ENCODE results near the gene SMAP1. TPM values are rescaled to one million over a fixed set of nuclear protein-coding genes. Genes with fewer than 3 reads are reported as not detected.

Gene SMAP1
- polyA plus RNA-seq, 3 donors: 12.6 to 22.1 (median 20.3) TPM

- H3K4me3 ChIP-seq (replicated peaks in 1 of 3; ENCODE audit: low read depth in 2 of 3, low read length in 3 of 3): no peak overlapping the region
Observed at GRCh38 chr6:70724524-70724923, 56.8 kb downstream of the SMAP1 start.

DNA sequence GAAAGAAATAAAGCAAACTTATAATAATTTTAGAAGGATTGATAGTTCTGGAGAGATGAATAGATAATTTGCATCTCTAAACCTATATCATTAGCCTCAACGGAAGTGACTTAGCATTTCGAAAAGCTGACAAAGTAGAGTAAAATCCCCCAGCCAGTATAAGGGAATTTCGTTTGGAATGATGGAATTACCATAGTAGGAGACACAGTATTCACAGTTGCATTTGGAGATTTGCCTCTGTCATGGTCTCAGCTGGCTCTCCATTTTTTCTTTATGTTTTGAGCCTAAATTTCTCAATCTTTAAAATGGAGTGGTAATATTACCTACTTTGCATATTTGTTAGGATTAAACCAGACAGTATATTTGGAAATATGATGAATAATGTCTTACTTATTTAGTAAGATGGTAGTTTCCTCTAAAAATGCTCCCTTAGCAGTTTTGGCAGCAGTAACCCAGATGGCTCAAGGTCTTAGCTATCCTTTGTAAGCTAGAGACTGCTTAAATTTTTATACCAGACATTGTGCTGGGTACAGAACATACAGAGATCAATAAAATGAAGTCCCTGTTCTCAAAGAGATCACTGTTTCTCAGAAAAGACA is 58.2 kb downstream of the SMAP1 start:
- DNase-seq: no peak
- TF ChIP-seq, protein P1, sequence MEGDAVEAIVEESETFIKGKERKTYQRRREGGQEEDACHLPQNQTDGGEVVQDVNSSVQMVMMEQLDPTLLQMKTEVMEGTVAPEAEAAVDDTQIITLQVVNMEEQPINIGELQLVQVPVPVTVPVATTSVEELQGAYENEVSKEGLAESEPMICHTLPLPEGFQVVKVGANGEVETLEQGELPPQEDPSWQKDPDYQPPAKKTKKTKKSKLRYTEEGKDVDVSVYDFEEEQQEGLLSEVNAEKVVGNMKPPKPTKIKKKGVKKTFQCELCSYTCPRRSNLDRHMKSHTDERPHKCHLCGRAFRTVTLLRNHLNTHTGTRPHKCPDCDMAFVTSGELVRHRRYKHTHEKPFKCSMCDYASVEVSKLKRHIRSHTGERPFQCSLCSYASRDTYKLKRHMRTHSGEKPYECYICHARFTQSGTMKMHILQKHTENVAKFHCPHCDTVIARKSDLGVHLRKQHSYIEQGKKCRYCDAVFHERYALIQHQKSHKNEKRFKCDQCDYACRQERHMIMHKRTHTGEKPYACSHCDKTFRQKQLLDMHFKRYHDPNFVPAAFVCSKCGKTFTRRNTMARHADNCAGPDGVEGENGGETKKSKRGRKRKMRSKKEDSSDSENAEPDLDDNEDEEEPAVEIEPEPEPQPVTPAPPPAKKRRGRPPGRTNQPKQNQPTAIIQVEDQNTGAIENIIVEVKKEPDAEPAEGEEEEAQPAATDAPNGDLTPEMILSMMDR (IDR thresholded peaks at IDR 0.05): no peak
- Histone ChIP-seq H3K36me3 (replicated peaks in 1 of 2; ENCODE audit: control insufficient read depth in 1 of 2, insufficient read depth in 2 of 2, low read length in 2 of 2) (peaks cover 0 to 7% of the 10 kb centered on the region in 2 donors), H3K79me2 (ENCODE audit: insufficient read depth, low read length) (peaks cover 17% of the 10 kb centered on the region), H3K9me3 (replicated peaks in 1 of 2; ENCODE audit: control insufficient read depth in 1 of 2, insufficient read depth in 1 of 2, low read length in 2 of 2) (no peaks in the 10 kb centered on the region), H3K4me2 (replicated peaks; ENCODE audit: extremely low read depth, low read length, poor library complexity, severe bottlenecking) (no peak overlapping the region), H3K27ac (ENCODE audit: low read depth in 1 of 2, low read length in 2 of 2) (no peak overlapping the region), H3K27me3 (ENCODE audit: control insufficient read depth in 2 of 2, insufficient read depth in 2 of 2, low read length in 2 of 2) (no peaks in the 10 kb centered on the region), H3K4me3 (replicated peaks in 1 of 3; ENCODE audit: low read depth in 2 of 3, low read length in 3 of 3) (no peak overlapping the region), H4K20me1 (ENCODE audit: insufficient read depth, low read length) (peaks cover 59% of the 10 kb centered on the region), H2AFZ (ENCODE audit: insufficient read depth, low read depth, low read length, poor library complexity, severe bottlenecking) (no peak overlapping the region), H3K9ac (ENCODE audit: insufficient read depth, low read length, poor library complexity, severe bottlenecking) (no peak overlapping the region), H3K4me1 (ENCODE audit: control insufficient read depth in 1 of 2, insufficient read depth in 2 of 2, low read length in 2 of 2) (no peaks in the 10 kb centered on the region)
- Mint-ChIP-seq H3K36me3 (peaks cover 2 to 6% of the 10 kb centered on the region in 2 donors), H3K27ac (peak overlapping the region in 1 of 7 donors; percentile 3), H3K27me3 (ENCODE audit: low read depth in 3 of 3) (peaks cover 0 to 2% (median 2%) of the 10 kb centered on the region in 3 donors), H3K4me1 (peaks cover 7% of the 10 kb centered on the region), H3K9me3 (peaks cover 0 to 8% (median 4%) of the 10 kb centered on the region in 7 donors), H3K4me3 (no peak overlapping the region)
- intact Hi-C loops (cut with micrococcal nuclease): no loop called here
- no CpG with 5 or more reads among the region's 3 CpGs for WGBS (ENCODE audit: insufficient coverage)

More at GRCh38 chr6:70724524-70724923, 56.8 kb downstream of the SMAP1 start:
- Mint-ChIP-seq H3K27me3 (ENCODE audit: low read depth in 3 of 3) (peaks cover 0 to 2% (median 2%) of the 10 kb centered on the region in 3 donors), H3K36me3 (peaks cover 2 to 6% of the 10 kb centered on the region in 2 donors), H3K4me1 (peaks cover 5% of the 10 kb centered on the region), H3K9me3 (peaks cover 0 to 9% (median 6%) of the 10 kb centered on the region in 7 donors), H3K4me3 (no peak overlapping the region), H3K27ac (no peak overlapping the region)
- H4K20me1 ChIP-seq (ENCODE audit: insufficient read depth, low read length): peaks cover 49% of the 10 kb centered on the region
- peaks cover 12% of the 10 kb centered on the region for H3K79me2 ChIP-seq (ENCODE audit: insufficient read depth, low read length)
- intact Hi-C loops (cut with micrococcal nuclease): no loop called here
- H3K27ac ChIP-seq (ENCODE audit: low read depth in 1 of 2, low read length in 2 of 2): no peak overlapping the region
- no peaks in the 10 kb centered on the region for H3K4me1 ChIP-seq (ENCODE audit: control insufficient read depth in 1 of 2, insufficient read depth in 2 of 2, low read length in 2 of 2)
- no peak overlapping the region for H2AFZ ChIP-seq (ENCODE audit: insufficient read depth, low read depth, low read length, poor library complexity, severe bottlenecking)
- peaks cover 0 to 7% of the 10 kb centered on the region in 2 donors for H3K9me3 ChIP-seq (replicated peaks in 1 of 2; ENCODE audit: control insufficient read depth in 1 of 2, insufficient read depth in 1 of 2, low read length in 2 of 2)
- H3K9ac ChIP-seq (ENCODE audit: insufficient read depth, low read length, poor library complexity, severe bottlenecking): no peak overlapping the region
- H3K4me2 ChIP-seq (replicated peaks; ENCODE audit: extremely low read depth, low read length, poor library complexity, severe bottlenecking): no peak overlapping the region
- no peak for DNase-seq
- no peaks in the 10 kb centered on the region for H3K27me3 ChIP-seq (ENCODE audit: control insufficient read depth in 2 of 2, insufficient read depth in 2 of 2, low read length in 2 of 2)
- TF ChIP-seq, protein P1 (IDR thresholded peaks at IDR 0.05): no peak
- H3K36me3 ChIP-seq (replicated peaks in 1 of 2; ENCODE audit: control insufficient read depth in 1 of 2, insufficient read depth in 2 of 2, low read length in 2 of 2): peaks cover 0 to 7% of the 10 kb centered on the region in 2 donors
- WGBS (ENCODE audit: insufficient coverage): no CpG with 5 or more reads among the region's 2 CpGs
